CD4-positive, alpha-beta memory T cell (primary cell): ENCODE measurements around the gene PIP4K2A. TPM values are rescaled to one million over a fixed set of nuclear protein-coding genes. Genes with fewer than 3 reads are reported as not detected.
A peak's percentile ranks its signal among the peaks of the same experiment; 100 is the strongest.

Experiments used
- CTCF ChIA-PET: fragments of 350-600 bp; sonication (Branson Sonifier 250); formaldehyde crosslinking; loops from one replicate; lab custom pipeline; 2021; ENCODE audit warnings: inconsistent platforms; ENCODE audit not compliant: partially characterized antibody; lab: Charles Lee
- POLR2A ChIA-PET: fragments of 350-600 bp; sonication (Branson Sonifier 250); formaldehyde crosslinking; loops from one replicate; lab custom pipeline; 2021; ENCODE audit not compliant: partially characterized antibody; lab: Charles Lee
- DNase-seq, 5 donors: peaks; one replicate each; pipeline versions ENCODE4 v3.0.0 to v3.0.0-alpha.2; 2020 to 2022; ENCODE audit warnings: mixed read lengths in 1 of 5
- H3K27ac ChIP-seq: one replicate; pipeline ENCODE4 v1.7.0; 2013; ENCODE audit warnings: low read depth, low read length
- H3K27me3 ChIP-seq: 2 replicates; pipeline ENCODE4 v1.7.0; 2013; ENCODE audit warnings: mild to moderate bottlenecking, low read length, moderate library complexity; ENCODE audit not compliant: insufficient read depth
- H3K36me3 ChIP-seq: 2 replicates; pipeline ENCODE4 v1.7.0; 2013; ENCODE audit warnings: mild to moderate bottlenecking, low read length, moderate library complexity; ENCODE audit not compliant: insufficient read depth
- H3K4me1 ChIP-seq: 2 replicates; pipeline ENCODE4 v1.7.0; 2013; ENCODE audit warnings: mild to moderate bottlenecking, low read length, moderate library complexity; ENCODE audit not compliant: insufficient read depth
- H3K4me3 ChIP-seq, 2 donors: one replicate each; pipeline ENCODE4 v1.7.0; 2013; ENCODE audit warnings: low read length in 2 of 2, mild to moderate bottlenecking in 1 of 2
- H3K9me3 ChIP-seq, 2 donors: one replicate each; pipeline ENCODE4 v1.7.0; 2013; ENCODE audit warnings: low read length in 2 of 2, control low read depth in 1 of 2; ENCODE audit not compliant: control insufficient read depth in 1 of 2
- H3K27ac Mint-ChIP-seq, 7 donors: one replicate each; pipeline ENCODE4 v1.8.0; 2020 to 2021; ENCODE audit warnings: mixed read lengths in 7 of 7, mild to moderate bottlenecking in 6 of 7, inconsistent platforms in 3 of 7, moderate library complexity in 3 of 7
- H3K27me3 Mint-ChIP-seq, 2 donors: one replicate each; pipeline ENCODE4 v1.8.0; 2020 to 2021; ENCODE audit warnings: mixed read lengths in 2 of 2
- H3K36me3 Mint-ChIP-seq, 2 donors: one replicate each; pipeline ENCODE4 v1.8.0; 2020 to 2021; ENCODE audit warnings: mixed read lengths in 2 of 2, inconsistent platforms in 1 of 2, mild to moderate bottlenecking in 1 of 2
- H3K4me1 Mint-ChIP-seq, 4 donors: one replicate each; pipeline ENCODE4 v1.8.0; 2020 to 2021; ENCODE audit warnings: mixed read lengths in 4 of 4, mild to moderate bottlenecking in 1 of 4
- H3K4me3 Mint-ChIP-seq, 8 donors: one replicate each; pipeline ENCODE4 v1.8.0; 2020 to 2021; ENCODE audit warnings: mixed read lengths in 8 of 8, mild to moderate bottlenecking in 7 of 8, moderate library complexity in 6 of 8, inconsistent platforms in 3 of 8
- H3K9me3 Mint-ChIP-seq, 8 donors: one replicate each; pipeline ENCODE4 v1.8.0; 2020 to 2021; ENCODE audit warnings: mixed read lengths in 8 of 8, mild to moderate bottlenecking in 5 of 8, inconsistent platforms in 3 of 8, moderate library complexity in 1 of 8
- intact Hi-C: fragments of 100-400 bp; cut with micrococcal nuclease; formaldehyde crosslinking; loops from one replicate; pipeline ENCODE4 v1.15.1; 2023
- polyA plus RNA-seq, 2 donors: library from polyadenylated mRNA; unstranded; fragments of 300-500 nt; fragmentation: Illumina TruSeq; gene quantifications; one replicate each; pipeline ENCODE4 v1.2.3, GENCODE V29; 2021
- total RNA-seq, 2 experiments: library from RNA; stranded (reverse); gene quantifications; one replicate each; pipeline ENCODE4 v1.2.3, GENCODE V29; 2021

Gene PIP4K2A
- total and polyA plus RNA-seq, 4 experiments from 2014 or later: 33.4 to 179 (median 129) TPM

GRCh38 chr10:22708772-22709171 is 5.6 kb downstream of the PIP4K2A start:
- H3K4me3 Mint-ChIP-seq: peak overlapping the region in 6 of 8 donors; percentile 37 to 86 (median 48)
- no peaks in the 10 kb centered on the region for H3K9me3 ChIP-seq

DNA sequence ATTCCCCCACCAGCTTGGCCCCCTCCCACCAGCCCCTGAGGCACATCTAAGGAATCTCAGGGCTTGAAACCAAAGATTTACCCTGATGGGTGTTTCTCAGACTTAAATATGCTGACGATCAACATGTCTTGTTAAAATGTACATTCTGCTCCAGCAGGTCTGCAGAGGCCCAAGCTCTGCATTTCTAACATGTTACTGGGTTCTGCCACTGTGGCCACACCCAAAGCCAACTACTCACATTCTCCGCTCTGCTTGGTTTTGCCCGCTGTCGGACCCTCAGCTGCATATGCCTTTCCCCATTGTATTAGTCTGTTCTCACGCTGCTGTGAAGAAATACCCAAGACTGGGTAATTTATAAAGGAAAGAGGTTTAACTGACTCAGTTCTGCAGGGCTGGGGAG is 8.9 kb downstream of the PIP4K2A start:
- Mint-ChIP-seq H3K4me1 (peaks cover 89 to 100% (median 96%) of the 10 kb centered on the region in 4 donors), H3K4me3 (peak overlapping the region in 7 of 8 donors; percentile 19 to 62 (median 53)), H3K36me3 (peaks cover 36 to 37% of the 10 kb centered on the region in 2 donors), H3K27me3 (no peaks in the 10 kb centered on the region), H3K27ac (peak overlapping the region; percentile 25 to 85 (median 72)), H3K9me3 (peaks cover 0 to 2% (median 0%) of the 10 kb centered on the region in 8 donors)
- intact Hi-C loops: no loop called here
- H3K9me3 ChIP-seq: no peaks in the 10 kb centered on the region
- peak overlapping the region; percentile 2 for H3K27ac ChIP-seq
- no peaks in the 10 kb centered on the region for H3K27me3 ChIP-seq
- peaks cover 100% of the 10 kb centered on the region for H3K4me1 ChIP-seq
- no peak overlapping the region for H3K4me3 ChIP-seq
- POLR2A ChIA-PET: interaction anchor here (0.9 to 3.9 kb wide), 7 partner anchors 10 to 50 kb away, joined by 3 to 19 read pairs (median 4); no protein-coding TSS in a partner anchor
- CTCF ChIA-PET: interaction anchor here (0.9 to 1.2 kb wide), 2 partner anchors 8 to 22 kb away, joined by 3 to 4 read pairs; no protein-coding TSS in a partner anchor
- no peaks in the 10 kb centered on the region for H3K36me3 ChIP-seq
- no peak for DNase-seq

More at GRCh38 chr10:22708772-22709171, 5.6 kb downstream of the PIP4K2A start:
- Histone ChIP-seq H3K36me3 (no peaks in the 10 kb centered on the region), H3K4me3 (no peak overlapping the region), H3K27ac (peak overlapping the region; percentile 23), H3K4me1 (peaks cover 85% of the 10 kb centered on the region), H3K27me3 (no peaks in the 10 kb centered on the region)
- DNase-seq: no peak
- H3K36me3 Mint-ChIP-seq: peaks cover 25 to 40% of the 10 kb centered on the region in 2 donors
- peak overlapping the region; percentile 57 to 92 (median 87) for H3K27ac Mint-ChIP-seq
- ChIA-PET CTCF (no interaction called here), POLR2A (interaction anchor here (2.1 to 3.9 kb wide), 2 partner anchors 26 to 54 kb away, joined by 8 to 19 read pairs; no protein-coding TSS in a partner anchor)
- intact Hi-C loops: loop anchor here (2.0 kb wide), 1 partner anchor 14 kb away; no protein-coding TSS in a partner anchor
- H3K27me3 Mint-ChIP-seq: no peaks in the 10 kb centered on the region
- H3K4me1 Mint-ChIP-seq: peaks cover 76 to 92% (median 80%) of the 10 kb centered on the region in 4 donors
- peaks cover 0 to 2% (median 0%) of the 10 kb centered on the region in 8 donors for H3K9me3 Mint-ChIP-seq

GRCh38 chr10:22704942-22705341 is 9.4 kb downstream of the PIP4K2A start:
- CTCF ChIA-PET: interaction anchor here (0.6 to 1.2 kb wide), 3 partner anchors 8 to 33 kb away, joined by 3 to 4 read pairs (median 3); no protein-coding TSS in a partner anchor
- intact Hi-C loops: no loop called here
- H3K4me3 ChIP-seq: no peak overlapping the region

GRCh38 chr10:22704471-22704911 is 9.9 kb downstream of the PIP4K2A start:
- intact Hi-C loops: no loop called here
- Histone ChIP-seq H3K4me3 (no peak overlapping the region), H3K4me1 (peaks cover 100% of the 10 kb centered on the region), H3K9me3 (no peaks in the 10 kb centered on the region), H3K27ac (no peak overlapping the region), H3K36me3 (no peaks in the 10 kb centered on the region), H3K27me3 (no peaks in the 10 kb centered on the region)
- H3K27ac Mint-ChIP-seq: peak overlapping the region; percentile 79 to 95 (median 85)
- H3K9me3 Mint-ChIP-seq: peaks cover 0 to 2% (median 0%) of the 10 kb centered on the region in 8 donors
- POLR2A ChIA-PET: interaction anchor here (0.7 to 2.6 kb wide), 7 partner anchors 9 to 177 kb away, joined by 3 to 6 read pairs (median 4); no protein-coding TSS in a partner anchor
- H3K4me1 Mint-ChIP-seq: peaks cover 87 to 100% (median 95%) of the 10 kb centered on the region in 4 donors
- DNase-seq: no peak
- CTCF ChIA-PET: interaction anchor here (0.6 to 0.9 kb wide), 4 partner anchors 23 to 59 kb away, joined by 3 to 4 read pairs (median 3); no protein-coding TSS in a partner anchor
- H3K36me3 Mint-ChIP-seq: peaks cover 36% of the 10 kb centered on the region in 2 donors
- H3K27me3 Mint-ChIP-seq: no peaks in the 10 kb centered on the region
- peak overlapping the region in 7 of 8 donors; percentile 23 to 79 (median 69) for H3K4me3 Mint-ChIP-seq

More at GRCh38 chr10:22704942-22705341, 9.4 kb downstream of the PIP4K2A start:
- H3K4me3 Mint-ChIP-seq: peak overlapping the region in 7 of 8 donors; percentile 21 to 79 (median 37)
- peaks cover 0 to 2% (median 0%) of the 10 kb centered on the region in 8 donors for H3K9me3 Mint-ChIP-seq
- H3K4me1 Mint-ChIP-seq: peaks cover 88 to 100% (median 96%) of the 10 kb centered on the region in 4 donors
- H3K27me3 Mint-ChIP-seq: no peaks in the 10 kb centered on the region
- Histone ChIP-seq H3K36me3 (no peaks in the 10 kb centered on the region), H3K27ac (no peak overlapping the region), H3K27me3 (no peaks in the 10 kb centered on the region), H3K4me1 (peaks cover 100% of the 10 kb centered on the region), H3K9me3 (no peaks in the 10 kb centered on the region)
- H3K27ac Mint-ChIP-seq: peak overlapping the region; percentile 79 to 95 (median 85)
- H3K36me3 Mint-ChIP-seq: peaks cover 36% of the 10 kb centered on the region in 2 donors
- POLR2A ChIA-PET: interaction anchor here (0.9 to 2.6 kb wide), 8 partner anchors 9 to 34 kb away, joined by 3 to 7 read pairs (median 4); no protein-coding TSS in a partner anchor
- no peak for DNase-seq

DNA sequence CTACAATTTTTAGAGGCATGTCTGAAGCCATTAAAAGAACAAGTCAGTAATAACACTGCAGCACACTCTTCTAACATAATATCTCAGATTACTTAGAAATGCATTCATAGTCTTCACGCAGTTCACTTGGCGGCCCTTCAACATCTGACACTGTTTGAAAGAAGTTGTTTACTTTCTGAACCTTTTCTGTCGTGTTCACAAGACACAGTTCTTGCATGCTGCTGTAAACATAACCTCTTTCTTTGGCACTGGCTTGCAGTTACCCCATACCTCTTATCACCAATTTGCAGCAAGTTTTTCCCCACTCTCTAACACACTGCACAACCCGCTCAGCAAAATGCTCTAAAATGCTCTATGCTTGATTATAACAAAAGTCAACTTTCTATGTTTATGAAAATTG is 12.0 kb downstream of the PIP4K2A start:
- Mint-ChIP-seq H3K9me3 (peaks cover 0 to 2% (median 0%) of the 10 kb centered on the region in 8 donors), H3K27me3 (no peaks in the 10 kb centered on the region), H3K4me3 (peak overlapping the region in 6 of 8 donors; percentile 1 to 74 (median 56)), H3K4me1 (peaks cover 75 to 95% (median 91%) of the 10 kb centered on the region in 4 donors), H3K27ac (peak overlapping the region; percentile 12 to 90 (median 54)), H3K36me3 (peaks cover 24 to 33% of the 10 kb centered on the region in 2 donors)
- DNase-seq: no peak
- Histone ChIP-seq H3K4me3 (no peak overlapping the region), H3K27ac (no peak overlapping the region), H3K27me3 (no peaks in the 10 kb centered on the region), H3K4me1 (peaks cover 100% of the 10 kb centered on the region), H3K36me3 (no peaks in the 10 kb centered on the region), H3K9me3 (no peaks in the 10 kb centered on the region)
- intact Hi-C loops: loop anchor here (1.0 kb wide), 2 partner anchors 10 to 11 kb away; no protein-coding TSS in a partner anchor
- ChIA-PET CTCF (interaction anchor here (0.7 kb wide), 1 partner anchor 48 kb away, joined by 3 read pairs; no protein-coding TSS in a partner anchor), POLR2A (interaction anchor here (1.0 to 3.7 kb wide), 6 partner anchors 11 to 52 kb away, joined by 3 to 28 read pairs (median 6); partner anchors contain the start of gene PIP4K2A)

DNA sequence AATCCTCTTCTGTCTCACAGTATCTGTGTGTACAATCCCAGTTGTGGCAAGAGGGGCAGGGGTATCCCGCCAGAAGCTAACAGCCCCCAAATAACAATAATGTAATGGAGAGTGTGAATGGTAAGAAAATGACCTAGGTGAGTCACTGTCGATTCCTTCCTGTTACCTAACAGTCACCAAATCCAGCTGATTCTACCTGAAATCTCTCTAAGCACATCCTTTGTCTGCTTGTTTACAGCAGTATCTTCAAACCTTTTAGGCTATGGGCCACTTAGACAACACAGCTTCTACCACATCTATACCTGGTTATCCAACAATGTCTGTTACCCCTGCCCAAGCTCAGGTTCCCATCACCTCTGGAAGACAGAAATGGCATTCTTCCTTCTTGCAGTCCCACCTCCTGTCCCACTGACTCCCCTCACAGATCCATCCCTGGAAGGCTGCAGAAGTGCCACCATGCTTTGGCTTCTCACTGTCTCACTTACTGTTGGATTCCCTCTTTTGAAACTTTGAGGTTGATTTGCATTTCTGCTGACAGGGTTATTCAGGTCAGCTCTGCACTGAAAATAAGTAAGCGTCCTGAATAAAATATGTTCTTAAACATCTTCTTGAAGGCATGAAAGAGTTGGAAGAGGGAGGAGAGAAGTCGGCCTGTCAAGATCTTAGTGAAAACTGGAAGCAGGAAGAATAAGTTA is 13.1 kb downstream of the PIP4K2A start:
- H3K27me3 Mint-ChIP-seq: no peaks in the 10 kb centered on the region
- peaks cover 76 to 93% (median 89%) of the 10 kb centered on the region in 4 donors for H3K4me1 Mint-ChIP-seq
- peaks cover 99% of the 10 kb centered on the region for H3K4me1 ChIP-seq
- peak in 1 of 5 donors; percentile 49 for DNase-seq
- no peak overlapping the region for H3K27ac ChIP-seq
- no peak overlapping the region for H3K4me3 ChIP-seq
- ChIA-PET CTCF (interaction anchor here (1.0 to 1.6 kb wide), 3 partner anchors 11 to 35 kb away, joined by 3 to 4 read pairs (median 3); no protein-coding TSS in a partner anchor), POLR2A (interaction anchor here (0.8 to 3.7 kb wide), 10 partner anchors 9 to 362 kb away, joined by 3 to 28 read pairs (median 8); partner anchors contain the start of gene PIP4K2A)
- no peaks in the 10 kb centered on the region for H3K9me3 Mint-ChIP-seq
- no peaks in the 10 kb centered on the region for H3K36me3 ChIP-seq
- H3K36me3 Mint-ChIP-seq: peaks cover 19 to 29% of the 10 kb centered on the region in 2 donors
- H3K27ac Mint-ChIP-seq: peak overlapping the region; percentile 30 to 90 (median 81)
- no peaks in the 10 kb centered on the region for H3K9me3 ChIP-seq
- peak overlapping the region; percentile 26 to 74 (median 52) for H3K4me3 Mint-ChIP-seq
- intact Hi-C loops: no loop called here
- no peaks in the 10 kb centered on the region for H3K27me3 ChIP-seq
